ENCODE measurements around the gene SCEL.
"Not testable (repeated sequence)": the region's sequence is repeated elsewhere in the genome, so short reads cannot be mapped to it uniquely, and the experiment has no call there.

SCEL gene

GRCh38 chr13:77563111-77563510 is 27.6 kb downstream of the SCEL start:
- no peak for DNase-seq

GRCh38 chr13:77565635-77566034 is 30.1 kb downstream of the SCEL start:
- DNase-seq = no peak

- DNase-seq = no peak
These were observed 36.5 kb downstream of the SCEL start for GRCh38 chr13:77571956-77572355.

GRCh38 chr13:77574096-77574495 is 38.6 kb downstream of the SCEL start:
- DNase-seq = no peak

GRCh38 chr13:77579959-77580358 is 44.5 kb downstream of the SCEL start:
- DNase-seq = no peak

GRCh38 chr13:77580748-77581147 is 45.2 kb downstream of the SCEL start:
- DNase-seq = no peak

GRCh38 chr13:77583581-77583980 is 48.1 kb downstream of the SCEL start:
- no peak for DNase-seq

GRCh38 chr13:77584106-77584505 is 48.6 kb downstream of the SCEL start:
- no peak for DNase-seq

- no peak for DNase-seq
These were observed 59.8 kb downstream of the SCEL start for GRCh38 chr13:77595166-77595810.

GRCh38 chr13:77596777-77597176 is 61.3 kb downstream of the SCEL start:
- DNase-seq = no peak

- no peak for DNase-seq
These were observed 63.8 kb downstream of the SCEL start for GRCh38 chr13:77599351-77599750.

- DNase-seq = no peak
These were observed 65.2 kb downstream of the SCEL start for GRCh38 chr13:77600701-77601100.

- no peak for DNase-seq
These were observed 75.6 kb downstream of the SCEL start for GRCh38 chr13:77611068-77611467.

- DNase-seq = no peak
These were observed 80.5 kb downstream of the SCEL start for GRCh38 chr13:77616027-77616426.

- no peak for DNase-seq
These were observed 84.1 kb downstream of the SCEL start for GRCh38 chr13:77619655-77620054.

GRCh38 chr13:77620138-77620537 is 84.6 kb downstream of the SCEL start:
- DNase-seq = no peak

- DNase-seq = no peak
These were observed 88.3 kb downstream of the SCEL start for GRCh38 chr13:77623806-77624205.

- DNase-seq = no peak
These were observed 92.7 kb downstream of the SCEL start for GRCh38 chr13:77628170-77628569.

GRCh38 chr13:77637588-77637987 is 102.1 kb downstream of the SCEL start:
- no peak for DNase-seq

- DNase-seq = no peak
These were observed 114.9 kb downstream of the SCEL start for GRCh38 chr13:77650409-77650808.

GRCh38 chr13:77653301-77653700 is 117.8 kb downstream of the SCEL start:
- no peak for DNase-seq

GRCh38 chr13:77660016-77660415 is 124.5 kb downstream of the SCEL start:
- not testable (repeated sequence) for DNase-seq

- no peak for DNase-seq
These were observed 125.3 kb downstream of the SCEL start for GRCh38 chr13:77660841-77661250.

GRCh38 chr13:77662301-77662700 is 126.8 kb downstream of the SCEL start:
- not testable (repeated sequence) for DNase-seq

- not testable (repeated sequence) for DNase-seq
These were observed 127.3 kb downstream of the SCEL start for GRCh38 chr13:77662831-77663230.

Data from activated T-cell treated with anti-CD3 and anti-CD28 coated beads, Interleukin-2, amount 50 U/mL, for 1 hour (primary cell).